HAP-1 (cell line): ENCODE measurements around the gene FLRT1.
A peak's percentile ranks its signal among the peaks of the same experiment; 100 is the strongest.

Experiments
- DNase-seq, 2 experiments: peaks; one replicate each; pipeline ENCODE4 v3.0.0-alpha.2; 2016 to 2020; ENCODE audit warnings: low spot score in 2 of 2
- H3K27me3 ChIP-seq: fragments of 250-450 bp; sonication (Bioruptor Pico); 2 replicates; pipeline ENCODE4 v1.5.1; 2020; ENCODE audit warnings: low read depth, mild to moderate bottlenecking, moderate library complexity
- H3K36me3 ChIP-seq: fragments of 250-450 bp; sonication (Bioruptor Pico); replicated peaks from 2 replicates; pipeline ENCODE4 v1.5.1; 2020; ENCODE audit warnings: mild to moderate bottlenecking
- H3K4me1 ChIP-seq: fragments of 250-450 bp; sonication (Bioruptor Pico); 2 replicates; pipeline ENCODE4 v1.5.1; 2020; ENCODE audit warnings: mild to moderate bottlenecking
- H3K4me3 ChIP-seq: fragments of 250-450 bp; sonication (Bioruptor Pico); 2 replicates; pipeline ENCODE4 v1.5.1; 2020; ENCODE audit warnings: mild to moderate bottlenecking, moderate library complexity
- H3K9me3 ChIP-seq: fragments of 250-450 bp; sonication (Bioruptor Pico); 2 replicates; pipeline ENCODE4 v1.5.1; 2020; ENCODE audit warnings: mild to moderate bottlenecking, moderate library complexity
- in situ Hi-C: fragments of 300-500 bp; cut with MboI; formaldehyde crosslinking; loops from 3 replicates; pipeline ENCODE4 v1.14.3; 2020; ENCODE audit warnings: low sequenced_read_pairs, inconsistent platforms, mixed read lengths

Gene FLRT1

DNA sequence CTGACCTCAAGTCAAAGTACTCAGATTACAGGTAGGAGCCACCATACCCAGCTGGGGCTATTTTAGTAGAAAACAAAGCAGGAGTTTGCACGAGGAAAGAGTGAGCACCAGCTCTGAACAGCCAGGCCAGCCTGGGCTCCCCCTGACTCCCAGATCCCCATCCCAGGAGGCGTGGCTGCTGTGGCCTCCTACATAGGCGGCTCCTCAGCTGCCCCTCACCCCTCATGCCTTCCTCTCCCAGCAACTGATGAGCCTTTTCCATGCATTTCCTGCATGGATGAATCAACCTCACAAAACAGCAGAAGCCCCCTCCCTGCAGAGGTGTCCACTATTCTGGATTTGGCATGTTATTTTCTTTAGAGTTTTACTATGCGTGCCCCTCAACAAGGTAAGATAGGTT lies 10.5 kb upstream of the FLRT1 start:
- in situ Hi-C loops = no loop called here
- DNase-seq = no peak

GRCh38 chr11:64026575-64027205 lies 9.0 kb upstream of the FLRT1 start:
- in situ Hi-C loops = no loop called here
- H3K9me3 ChIP-seq = no peaks in the 10 kb centered on the region
- no peaks in the 10 kb centered on the region for H3K36me3 ChIP-seq
- DNase-seq = no peak
- H3K4me3 ChIP-seq = no peak overlapping the region
- H3K4me1 ChIP-seq = no peaks in the 10 kb centered on the region; the same call in 1 of the 2 replicates
- H3K27me3 ChIP-seq = no peaks in the 10 kb centered on the region

More for the DNA sequence above, 10.5 kb upstream of the FLRT1 start:
- H3K9me3 ChIP-seq = no peaks in the 10 kb centered on the region
- H3K4me1 ChIP-seq = no peaks in the 10 kb centered on the region; the same call in 1 of the 2 replicates
- no peaks in the 10 kb centered on the region for H3K36me3 ChIP-seq
- H3K27me3 ChIP-seq = peaks cover 3% of the 10 kb centered on the region; the same call in 1 of the 2 replicates
- no peak overlapping the region for H3K4me3 ChIP-seq

GRCh38 chr11:64027651-64028397 lies 7.9 kb upstream of the FLRT1 start:
- H3K4me3 ChIP-seq = no peak overlapping the region
- in situ Hi-C loops = no loop called here
- no peaks in the 10 kb centered on the region for H3K36me3 ChIP-seq
- no peak for DNase-seq
- no peaks in the 10 kb centered on the region for H3K9me3 ChIP-seq
- no peaks in the 10 kb centered on the region for H3K27me3 ChIP-seq
- H3K4me1 ChIP-seq = no peaks in the 10 kb centered on the region; the same call in 1 of the 2 replicates

- in situ Hi-C loops = no loop called here
- no peaks in the 10 kb centered on the region for H3K9me3 ChIP-seq
- no peak overlapping the region for H3K4me3 ChIP-seq
- no peaks in the 10 kb centered on the region; the same call in 1 of the 2 replicates for H3K4me1 ChIP-seq
- H3K36me3 ChIP-seq = no peaks in the 10 kb centered on the region
- DNase-seq = peak; percentile 49 to 77
- no peaks in the 10 kb centered on the region for H3K27me3 ChIP-seq
These were observed 7.2 kb upstream of the FLRT1 start for GRCh38 chr11:64028398-64029115.

DNA sequence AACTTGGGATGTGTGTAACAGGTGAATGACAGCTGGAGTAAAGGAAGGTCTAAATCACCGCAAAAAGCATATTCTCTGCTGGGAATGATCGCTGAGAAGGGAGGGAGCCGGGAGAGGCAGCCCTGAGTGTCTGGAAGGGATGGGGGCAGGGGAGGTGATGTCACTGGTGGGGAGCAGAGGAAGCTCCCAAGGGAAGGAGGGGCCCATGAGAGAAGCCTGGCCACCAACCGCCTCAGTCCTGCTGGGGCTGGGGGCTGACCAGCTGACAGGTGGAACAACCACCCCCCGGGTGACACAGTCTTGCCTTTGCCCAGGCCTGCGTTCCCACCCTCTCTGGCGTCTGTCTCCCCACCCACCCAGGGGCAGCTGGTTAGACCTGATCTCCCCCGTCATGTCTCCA lies 6.0 kb upstream of the FLRT1 start:
- in situ Hi-C loops = no loop called here
- Histone ChIP-seq H3K9me3 (no peaks in the 10 kb centered on the region), H3K4me1 (no peaks in the 10 kb centered on the region; the same call in 1 of the 2 replicates), H3K36me3 (no peaks in the 10 kb centered on the region), H3K4me3 (no peak overlapping the region), H3K27me3 (peaks cover 7% of the 10 kb centered on the region)
- no peak for DNase-seq

GRCh38 chr11:64031001-64031400 lies 4.7 kb upstream of the FLRT1 start:
- Histone ChIP-seq H3K36me3 (no peaks in the 10 kb centered on the region), H3K9me3 (no peaks in the 10 kb centered on the region), H3K4me3 (no peak overlapping the region), H3K4me1 (no peaks in the 10 kb centered on the region; the same call in 1 of the 2 replicates), H3K27me3 (peaks cover 14% of the 10 kb centered on the region)
- in situ Hi-C loops = no loop called here
- DNase-seq = no peak

DNA sequence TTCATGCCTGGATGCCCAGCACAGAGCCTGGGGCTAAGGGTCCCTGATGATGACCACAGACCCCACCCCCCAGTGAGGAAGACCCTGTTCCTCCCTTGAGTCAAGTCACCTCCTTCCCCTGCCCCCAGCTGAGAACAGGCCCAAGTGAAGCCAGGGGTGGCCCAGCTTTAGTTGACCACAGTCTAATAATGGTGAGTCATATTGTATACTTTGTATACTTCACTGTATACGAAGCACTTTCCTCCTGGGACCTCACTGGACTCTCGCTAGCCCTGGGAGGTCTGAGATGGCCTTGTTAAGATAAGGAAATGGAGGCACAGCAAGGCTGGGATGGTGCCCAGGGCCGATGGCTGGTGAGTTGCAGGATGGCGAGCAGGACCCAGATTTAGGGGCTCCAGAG lies 3.7 kb upstream of the FLRT1 start:
- H3K4me1 ChIP-seq = no peaks in the 10 kb centered on the region; the same call in 1 of the 2 replicates
- H3K36me3 ChIP-seq = no peaks in the 10 kb centered on the region
- peaks cover 24% of the 10 kb centered on the region for H3K27me3 ChIP-seq
- no peak overlapping the region for H3K4me3 ChIP-seq
- in situ Hi-C loops = no loop called here
- H3K9me3 ChIP-seq = no peaks in the 10 kb centered on the region
- no peak for DNase-seq

DNA sequence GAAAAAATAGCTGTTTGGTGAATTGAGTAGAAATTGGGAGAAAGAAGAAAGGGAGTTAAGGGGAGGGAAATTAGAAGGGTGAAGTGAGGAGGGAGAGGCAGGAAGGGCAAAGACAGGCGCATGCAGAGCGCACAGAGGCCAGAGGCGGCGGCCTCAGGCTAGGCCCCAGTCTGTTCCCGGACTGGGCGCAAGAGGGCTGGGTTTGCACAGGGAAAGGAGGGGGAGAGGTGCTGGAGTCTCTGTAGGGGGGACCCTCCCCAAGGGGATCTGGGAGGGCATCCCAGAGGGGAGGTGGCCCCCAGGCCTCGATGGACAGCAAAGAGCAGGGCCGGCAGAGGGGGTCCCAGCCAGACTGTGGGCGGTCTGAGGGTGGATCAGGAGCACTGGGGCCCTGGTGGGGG lies 1.3 kb upstream of the FLRT1 start:
- in situ Hi-C loops = no loop called here

GRCh38 chr11:64035081-64035524 lies 628 bp upstream of the FLRT1 start:
- Histone ChIP-seq H3K27me3 (peaks cover 32% of the 10 kb centered on the region), H3K4me3 (no peak overlapping the region), H3K4me1 (no peaks in the 10 kb centered on the region), H3K36me3 (no peaks in the 10 kb centered on the region), H3K9me3 (no peaks in the 10 kb centered on the region)
- no peak for DNase-seq
- in situ Hi-C loops = no loop called here

More for the DNA sequence above, 1.3 kb upstream of the FLRT1 start:
- DNase-seq = no peak
- H3K36me3 ChIP-seq = no peaks in the 10 kb centered on the region
- no peak overlapping the region for H3K4me3 ChIP-seq
- no peaks in the 10 kb centered on the region for H3K4me1 ChIP-seq
- no peaks in the 10 kb centered on the region for H3K9me3 ChIP-seq
- H3K27me3 ChIP-seq = peaks cover 32% of the 10 kb centered on the region

GRCh38 chr11:64036087-64037026 lies 626 bp downstream of the FLRT1 start:
- Histone ChIP-seq H3K9me3 (no peaks in the 10 kb centered on the region), H3K27me3 (peaks cover 32% of the 10 kb centered on the region), H3K36me3 (no peaks in the 10 kb centered on the region), H3K4me3 (no peak overlapping the region), H3K4me1 (no peaks in the 10 kb centered on the region)
- in situ Hi-C loops = no loop called here
- DNase-seq = no peak

- peaks cover 32% of the 10 kb centered on the region for H3K27me3 ChIP-seq
- H3K9me3 ChIP-seq = no peaks in the 10 kb centered on the region
- H3K36me3 ChIP-seq = no peaks in the 10 kb centered on the region
- H3K4me1 ChIP-seq = no peaks in the 10 kb centered on the region
- DNase-seq = no peak
- no peak overlapping the region for H3K4me3 ChIP-seq
- in situ Hi-C loops = no loop called here
These were observed 1.4 kb downstream of the FLRT1 start for GRCh38 chr11:64037027-64037634.

- Histone ChIP-seq H3K9me3 (no peaks in the 10 kb centered on the region), H3K27me3 (peaks cover 32% of the 10 kb centered on the region), H3K4me1 (no peaks in the 10 kb centered on the region), H3K36me3 (no peaks in the 10 kb centered on the region), H3K4me3 (no peak overlapping the region)
- no peak for DNase-seq
- in situ Hi-C loops = no loop called here
These were observed 2.8 kb downstream of the FLRT1 start for GRCh38 chr11:64038500-64038899.
